Measurements from ENCODE around the gene CDHR3.
A peak's percentile ranks its signal among the peaks of the same experiment; 100 is the strongest.

The CDHR3 gene

GRCh38 chr7:105943486-105943885, 19.6 kb upstream of the CDHR3 start:
- no peaks in the 10 kb centered on the region for H3K9me3 ChIP-seq (ENCODE audit: control insufficient read depth, insufficient read depth, low read depth, low read length)
- no peaks in the 10 kb centered on the region for H3K36me3 ChIP-seq (ENCODE audit: control insufficient read depth in 2 of 2, insufficient read depth in 1 of 2, low read length in 2 of 2)
- POLR2A ChIA-PET = no interaction called here
- TF ChIP-seq ZNF623 (tag by site-specific recombination; IDR thresholded peaks at IDR 0.05) = no peak
- no peak overlapping the region for H3K4me3 ChIP-seq (ENCODE audit: low read depth, low read length)
- CTCF ChIA-PET = no interaction called here
- H3K4me1 ChIP-seq (ENCODE audit: control insufficient read depth, insufficient read depth, low read length) = no peaks in the 10 kb centered on the region
- no peak overlapping the region for H3K27ac ChIP-seq (ENCODE audit: extremely low read depth, low read depth, low read length)

GRCh38 chr7:105945848-105946247, 17.2 kb upstream of the CDHR3 start:
- H3K27ac ChIP-seq (ENCODE audit: extremely low read depth, low read depth, low read length) = no peak overlapping the region
- ChIA-PET CTCF (no interaction called here), POLR2A (no interaction called here)
- H3K4me1 ChIP-seq (ENCODE audit: control insufficient read depth, insufficient read depth, low read length) = no peaks in the 10 kb centered on the region
- H3K36me3 ChIP-seq (ENCODE audit: control insufficient read depth in 2 of 2, insufficient read depth in 1 of 2, low read length in 2 of 2) = no peaks in the 10 kb centered on the region
- H3K9me3 ChIP-seq (ENCODE audit: control insufficient read depth, insufficient read depth, low read depth, low read length) = no peaks in the 10 kb centered on the region
- TF ChIP-seq ZNF138 (tag by site-specific recombination; IDR thresholded peaks at IDR 0.05; ENCODE audit: borderline replicate concordance) = no peak
- TF ChIP-seq SP2 (tag by site-specific recombination; IDR thresholded peaks at IDR 0.05) = no peak
- no peak for TF ChIP-seq ZFP37 (tag by site-specific recombination; IDR thresholded peaks at IDR 0.05)
- TF ChIP-seq ZNF18 (tag by site-specific recombination; IDR thresholded peaks at IDR 0.05) = no peak
- peak; percentile 38; the same call in 1 of the 2 replicates for TF ChIP-seq ZBTB21 (tag by site-specific recombination; IDR thresholded peaks at IDR 0.05)
- no peak for TF ChIP-seq ZNF548 (tag by site-specific recombination; IDR thresholded peaks at IDR 0.05)
- TF ChIP-seq SCRT1 (tag by site-specific recombination; IDR thresholded peaks at IDR 0.05; ENCODE audit: borderline replicate concordance) = no peak
- TF ChIP-seq ZNF24 (tag by site-specific recombination; IDR thresholded peaks at IDR 0.05) = no peak
- TF ChIP-seq ZNF629 (tag by site-specific recombination; IDR thresholded peaks at IDR 0.05) = peak; percentile 51
- TF ChIP-seq ZNF423 (tag by site-specific recombination; IDR thresholded peaks at IDR 0.05) = no peak
- TF ChIP-seq ZNF610 (tag by site-specific recombination; IDR thresholded peaks at IDR 0.05; ENCODE audit: borderline replicate concordance) = no peak
- TF ChIP-seq KLF9 (tag by site-specific recombination; IDR thresholded peaks at IDR 0.05; ENCODE audit: low read depth) = no peak
- peak; percentile 57; the same call in 1 of the 2 replicates for TF ChIP-seq ATF2 (tag by site-specific recombination; IDR thresholded peaks at IDR 0.05; ENCODE audit: low read depth)
- no peak for TF ChIP-seq ZNF704 (tag by site-specific recombination; IDR thresholded peaks at IDR 0.05)
- TF ChIP-seq ZBTB10 (tag by site-specific recombination; IDR thresholded peaks at IDR 0.05) = no peak
- no peak for TF ChIP-seq ZFP69B (tag by site-specific recombination; IDR thresholded peaks at IDR 0.05)
- no peak for TF ChIP-seq ZNF398 (tag by site-specific recombination; IDR thresholded peaks at IDR 0.05)
- H3K4me3 ChIP-seq (ENCODE audit: low read depth, low read length) = no peak overlapping the region

Measured in HEK293 (cell line).